Prostate gland (tissue), 2 donors: Measurements from ENCODE around the gene NUPR1. TPM values are rescaled to one million over a fixed set of nuclear protein-coding genes. Genes with fewer than 3 reads are reported as not detected.

Experiments
- DNase-seq: peaks from one replicate; pipeline ENCODE4 v3.0.0-alpha.2; 2019; ENCODE audit warnings: low spot score
- H3K27ac ChIP-seq, 2 donors: fragments of 200-600 bp; sonication (generic); 2 replicates each; pipeline ENCODE4 v1.5.1; 2017 to 2019
- H3K27me3 ChIP-seq: fragments of 200-600 bp; sonication (generic); replicated peaks from 2 replicates; pipeline ENCODE4 v1.5.1; 2019; ENCODE audit not compliant: insufficient read depth
- H3K36me3 ChIP-seq, 2 donors: fragments of 200-600 bp; sonication (generic); 1 replicate in 1 of 2; 2 replicates in 1 of 2; pipeline versions ENCODE4 v1.5.1 to v1.8.1; 2017 to 2019
- H3K4me1 ChIP-seq: fragments of 200-600 bp; sonication (generic); replicated peaks from 2 replicates; pipeline ENCODE4 v1.5.1; 2019
- H3K4me3 ChIP-seq, 2 donors: fragments of 200-600 bp; sonication (generic); 2 replicates each; pipeline ENCODE4 v1.5.1; 2017 to 2019
- H3K9me3 ChIP-seq: fragments of 200-600 bp; sonication (generic); 2 replicates; pipeline ENCODE4 v1.5.1; 2017
- POLR2A ChIP-seq: fragments of 450-650 bp; IDR thresholded peaks from one replicate; pipeline ENCODE4 v1.6.1; 2016; ENCODE audit warnings: antibody characterized with exemption, mild to moderate bottlenecking
- POLR2AphosphoS5 ChIP-seq: sonication (generic); formaldehyde crosslinking; IDR thresholded peaks from one replicate; pipeline ENCODE4 v1.6.1; 2017; ENCODE audit warnings: antibody characterized with exemption
- WGBS: methylation state at CpG from one replicate; pipeline ENCODE4 v1.1.5; 2018; 5-methylcytosine and 5-hydroxymethylcytosine counted together
- intact Hi-C: fragments of 100-400 bp; cut with DNase I; formaldehyde crosslinking; loops from one replicate; pipeline ENCODE4 v1.14.2; 2022
- total RNA-seq, 2 donors: library from RNA; depleted of rRNA; stranded (reverse); fragments of >200 nt; gene quantifications; one replicate each; pipeline ENCODE4 v1.1.0, GENCODE V29; 2016
- TF ChIP-seq, protein P1 (sequence below), 4 experiments: fragments of 200-600 bp in 2 of 4; fragments of 450-650 bp in 2 of 4; sonication (generic) in 2 of 4; IDR thresholded peaks; 1 replicate in 3 of 4; 2 replicates in 1 of 4; pipeline ENCODE4 v1.5.1; 2016 to 2019; ENCODE audit warnings: antibody characterized with exemption in 4 of 4, mild to moderate bottlenecking in 2 of 4, moderate library complexity in 2 of 4

NUPR1 gene
- total RNA-seq, 2 donors from 2014 or later = 79.6 to 107 TPM

DNA sequence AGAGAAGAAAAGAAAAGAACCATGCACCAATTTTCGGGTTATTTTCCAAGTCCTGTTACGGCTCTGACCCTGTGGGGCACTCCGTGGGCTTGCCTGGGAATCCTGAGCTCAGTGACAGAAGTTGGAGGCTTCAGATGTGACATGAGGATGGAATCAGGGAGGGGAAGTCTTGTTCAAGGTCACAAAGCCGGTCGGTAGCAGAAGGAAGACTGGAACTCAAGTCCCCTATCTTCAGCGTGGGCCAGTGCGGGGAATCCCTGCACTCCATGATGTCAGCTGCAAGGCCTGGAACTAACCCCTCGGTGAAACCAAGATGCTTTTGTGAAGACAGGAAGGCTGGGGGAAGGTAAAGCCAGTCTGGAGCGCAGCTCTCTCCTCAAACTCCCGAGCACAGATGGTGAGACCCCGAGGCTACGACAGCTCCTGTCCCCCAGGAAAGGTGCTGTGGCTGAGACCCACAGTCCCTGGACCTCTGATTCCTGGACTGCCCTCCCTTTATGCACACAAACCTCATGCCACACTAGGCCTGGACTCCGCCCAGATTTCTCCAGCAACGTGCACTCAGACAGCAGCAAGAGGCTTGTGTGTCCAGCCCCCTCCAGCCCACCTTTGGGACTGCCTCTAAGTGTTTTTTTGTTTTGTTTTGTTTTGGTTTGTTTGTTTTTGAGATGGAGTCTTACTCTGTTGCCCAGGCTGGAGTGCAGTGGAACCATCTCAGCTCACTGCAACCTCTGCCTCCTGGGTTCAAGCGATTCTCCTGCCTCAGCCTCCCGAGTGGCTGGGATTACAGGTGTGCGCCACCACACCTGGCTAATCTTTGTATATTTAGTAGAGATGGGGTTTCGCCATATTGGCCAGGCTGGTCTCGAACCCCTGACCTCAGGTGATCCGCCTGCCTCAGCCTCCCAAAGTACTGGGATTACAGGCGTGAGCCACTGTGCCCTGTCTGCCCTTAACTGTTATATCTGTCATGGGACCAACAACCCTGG is 26.7 kb downstream of the NUPR1 start:
- no peak overlapping the region for H3K27ac ChIP-seq
- WGBS = 85% methylated on average over 21 of the region's 21 CpGs
- TF ChIP-seq, protein P1, sequence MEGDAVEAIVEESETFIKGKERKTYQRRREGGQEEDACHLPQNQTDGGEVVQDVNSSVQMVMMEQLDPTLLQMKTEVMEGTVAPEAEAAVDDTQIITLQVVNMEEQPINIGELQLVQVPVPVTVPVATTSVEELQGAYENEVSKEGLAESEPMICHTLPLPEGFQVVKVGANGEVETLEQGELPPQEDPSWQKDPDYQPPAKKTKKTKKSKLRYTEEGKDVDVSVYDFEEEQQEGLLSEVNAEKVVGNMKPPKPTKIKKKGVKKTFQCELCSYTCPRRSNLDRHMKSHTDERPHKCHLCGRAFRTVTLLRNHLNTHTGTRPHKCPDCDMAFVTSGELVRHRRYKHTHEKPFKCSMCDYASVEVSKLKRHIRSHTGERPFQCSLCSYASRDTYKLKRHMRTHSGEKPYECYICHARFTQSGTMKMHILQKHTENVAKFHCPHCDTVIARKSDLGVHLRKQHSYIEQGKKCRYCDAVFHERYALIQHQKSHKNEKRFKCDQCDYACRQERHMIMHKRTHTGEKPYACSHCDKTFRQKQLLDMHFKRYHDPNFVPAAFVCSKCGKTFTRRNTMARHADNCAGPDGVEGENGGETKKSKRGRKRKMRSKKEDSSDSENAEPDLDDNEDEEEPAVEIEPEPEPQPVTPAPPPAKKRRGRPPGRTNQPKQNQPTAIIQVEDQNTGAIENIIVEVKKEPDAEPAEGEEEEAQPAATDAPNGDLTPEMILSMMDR (IDR thresholded peaks at IDR 0.05) = no peak
- TF ChIP-seq POLR2A (no peak), POLR2AphosphoS5 (no peak)
- H3K9me3 ChIP-seq = no peaks in the 10 kb centered on the region
- no peak overlapping the region for H3K4me3 ChIP-seq
- no peaks in the 10 kb centered on the region for H3K36me3 ChIP-seq
- intact Hi-C loops = no loop called here
- H3K4me1 ChIP-seq = no peaks in the 10 kb centered on the region
- no peak for DNase-seq
- no peaks in the 10 kb centered on the region for H3K27me3 ChIP-seq

DNA sequence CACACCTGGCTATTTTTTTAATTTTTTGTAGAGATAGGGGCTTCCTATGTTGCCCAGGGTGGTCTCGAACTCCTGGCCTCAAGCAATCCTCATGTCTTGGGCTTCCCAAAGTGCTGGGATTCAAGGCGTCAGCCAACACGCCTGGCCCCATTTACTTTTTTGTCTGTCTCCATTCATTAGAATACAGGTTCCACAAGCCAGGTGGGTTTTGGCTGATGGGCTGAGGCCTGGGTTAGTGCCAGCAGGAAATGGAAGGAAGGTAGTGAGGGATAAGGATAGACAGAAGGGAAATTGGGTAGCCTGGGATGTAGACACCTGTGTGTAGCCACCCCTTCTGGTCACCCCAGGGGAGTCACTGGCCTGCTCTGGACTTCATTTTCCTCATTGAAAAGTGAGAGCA is 27.7 kb downstream of the NUPR1 start:
- Histone ChIP-seq H3K27ac (no peak overlapping the region), H3K4me3 (no peak overlapping the region), H3K9me3 (no peaks in the 10 kb centered on the region), H3K27me3 (no peaks in the 10 kb centered on the region), H3K36me3 (no peaks in the 10 kb centered on the region), H3K4me1 (no peaks in the 10 kb centered on the region)
- 67% methylated on average over 3 of the region's 3 CpGs for WGBS
- intact Hi-C loops = no loop called here
- no peak for DNase-seq
- TF ChIP-seq, protein P1 (IDR thresholded peaks at IDR 0.05) = no peak
- TF ChIP-seq POLR2A (no peak), POLR2AphosphoS5 (no peak)

DNA sequence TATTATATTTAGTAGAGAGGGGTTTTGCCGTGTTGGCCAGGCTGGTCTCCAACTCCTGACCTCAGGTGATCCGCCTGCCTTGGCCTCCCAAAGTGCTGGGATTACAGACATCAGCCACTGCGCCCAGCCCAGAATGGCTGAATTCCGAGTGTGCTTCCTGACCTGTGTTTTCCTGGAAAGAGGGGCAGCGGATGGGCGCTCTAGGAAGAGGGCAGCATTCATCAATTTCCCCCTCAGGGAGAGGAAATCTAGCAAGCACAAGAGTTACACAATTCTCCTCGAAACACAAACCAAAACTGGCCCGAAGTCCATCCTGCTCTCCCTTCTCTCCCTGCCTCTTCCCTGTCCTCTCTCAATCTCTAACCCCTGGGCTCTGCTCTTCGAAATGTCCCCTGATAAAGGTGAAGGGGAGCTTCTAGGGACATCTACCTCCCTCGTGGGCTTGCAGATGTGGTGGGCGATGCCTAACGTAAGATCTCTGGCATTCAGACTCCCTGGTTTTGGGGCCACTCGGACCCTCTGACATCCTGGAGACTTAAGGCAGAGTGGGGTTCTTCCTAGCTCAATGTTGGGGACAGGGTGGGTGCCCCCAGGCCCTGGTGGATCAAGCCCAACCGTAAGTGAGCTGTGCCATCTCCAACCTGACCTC is 33.2 kb downstream of the NUPR1 start:
- 75% methylated on average over 14 of the region's 14 CpGs for WGBS
- Histone ChIP-seq H3K9me3 (no peaks in the 10 kb centered on the region), H3K27ac (no peak overlapping the region), H3K4me1 (no peaks in the 10 kb centered on the region), H3K36me3 (no peaks in the 10 kb centered on the region), H3K27me3 (no peaks in the 10 kb centered on the region), H3K4me3 (no peak overlapping the region)
- TF ChIP-seq POLR2AphosphoS5 (no peak), POLR2A (no peak)
- TF ChIP-seq, protein P1 (IDR thresholded peaks at IDR 0.05) = no peak
- no peak for DNase-seq
- intact Hi-C loops = no loop called here

DNA sequence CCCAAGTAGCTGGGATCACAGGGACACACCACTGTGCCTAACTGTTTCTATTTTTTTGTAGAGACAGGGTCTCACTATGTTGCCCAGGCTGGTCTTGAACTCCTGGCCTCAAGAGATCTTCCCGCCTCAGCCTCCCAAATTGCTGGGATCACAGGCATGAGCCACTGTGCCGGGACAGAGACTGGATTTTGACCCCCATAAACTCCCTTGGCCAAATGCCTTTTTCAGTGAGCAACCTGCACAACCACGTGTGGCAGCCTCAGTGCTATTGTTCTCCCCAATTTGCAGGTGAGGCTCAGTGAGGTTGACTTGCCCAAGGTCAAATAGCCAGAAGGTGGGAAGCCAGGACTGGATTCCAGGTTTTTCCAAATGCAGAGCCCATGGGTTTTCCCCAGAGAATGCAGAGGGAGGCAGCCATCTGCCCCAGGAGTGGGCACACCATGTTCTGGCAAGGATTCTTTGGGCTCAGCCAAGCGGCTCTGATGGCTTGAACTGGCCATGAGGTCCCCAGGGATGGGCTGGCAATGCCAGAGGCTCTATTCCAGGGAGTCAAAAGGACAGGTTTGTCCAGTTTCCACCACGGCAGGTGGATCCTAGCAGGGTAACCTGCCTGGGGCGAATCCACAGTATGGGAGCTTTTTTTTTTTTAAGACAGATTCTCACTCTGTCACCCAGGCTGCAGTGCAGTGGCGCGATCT is 33.9 kb downstream of the NUPR1 start:
- Histone ChIP-seq H3K36me3 (no peaks in the 10 kb centered on the region), H3K27me3 (no peaks in the 10 kb centered on the region), H3K27ac (no peak overlapping the region), H3K4me3 (no peak overlapping the region), H3K4me1 (no peaks in the 10 kb centered on the region), H3K9me3 (no peaks in the 10 kb centered on the region)
- DNase-seq = no peak
- WGBS = 48% methylated on average over 8 of the region's 8 CpGs
- TF ChIP-seq POLR2AphosphoS5 (no peak), POLR2A (no peak)
- TF ChIP-seq, protein P1 (IDR thresholded peaks at IDR 0.05) = no peak
- intact Hi-C loops = no loop called here
